HFFc6 (cell line): ENCODE measurements around the gene SLX4. TPM values are rescaled to one million over a fixed set of nuclear protein-coding genes. Genes with fewer than 3 reads are reported as not detected.

ENCODE experiments used
- DNase-seq: peaks from one replicate; pipeline ENCODE4 v3.0.0-alpha.2; 2018
- H3K27ac Mint-ChIP-seq: 2 replicates; pipeline ENCODE4 v1.8.0; 2020; ENCODE audit warnings: mild to moderate bottlenecking, mixed read lengths
- H3K27me3 Mint-ChIP-seq: 2 replicates; pipeline ENCODE4 v1.8.0; 2021; ENCODE audit warnings: mild to moderate bottlenecking, moderate library complexity, mixed read lengths; ENCODE audit not compliant: insufficient read depth
- H3K36me3 Mint-ChIP-seq: 2 replicates; pipeline ENCODE4 v1.8.0; 2021; ENCODE audit warnings: low read depth, mixed read lengths
- H3K4me1 Mint-ChIP-seq: 2 replicates; pipeline ENCODE4 v1.8.0; 2020; ENCODE audit warnings: low read depth, mixed read lengths
- H3K4me3 Mint-ChIP-seq: 2 replicates; pipeline ENCODE4 v1.8.0; 2020; ENCODE audit warnings: mild to moderate bottlenecking, moderate library complexity, mixed read lengths
- H3K9me3 Mint-ChIP-seq: 2 replicates; pipeline ENCODE4 v1.8.0; 2020; ENCODE audit warnings: mild to moderate bottlenecking, mixed read lengths
- CTCF ChIP-seq: fragments of 200-600 bp; sonication (generic); IDR thresholded peaks from 2 replicates; pipeline ENCODE4 v1.5.0; 2021; ENCODE audit warnings: antibody characterized with exemption, mild to moderate bottlenecking
- total RNA-seq, 6 experiments: library from RNA; stranded (reverse); fragmentation: NEBNext Ultra II Directional; extraction: Animal tissue kit (Norgen Biotek cat#: 25700); gene quantifications; 2 replicates in 1 of 6; 3 replicates in 5 of 6; pipeline ENCODE4 v1.2.3, GENCODE V29; 2021

SLX4 gene
- total RNA-seq, 6 experiments from 2014 or later: 6.8 to 8.2 (median 7.2) TPM

GRCh38 chr16:3589441-3589921, 21.9 kb downstream of the SLX4 start:
- no peaks in the 10 kb centered on the region for H3K9me3 Mint-ChIP-seq
- no peaks in the 10 kb centered on the region for H3K4me1 Mint-ChIP-seq
- no peaks in the 10 kb centered on the region for H3K27me3 Mint-ChIP-seq
- H3K36me3 Mint-ChIP-seq: peaks cover 27% of the 10 kb centered on the region
- no peak for DNase-seq
- no peak overlapping the region for H3K4me3 Mint-ChIP-seq
- H3K27ac Mint-ChIP-seq: no peak overlapping the region
- TF ChIP-seq CTCF: no peak

- TF ChIP-seq CTCF: no peak
- H3K4me3 Mint-ChIP-seq: no peak overlapping the region
- peaks cover 23% of the 10 kb centered on the region for H3K36me3 Mint-ChIP-seq
- no peaks in the 10 kb centered on the region for H3K9me3 Mint-ChIP-seq
- no peaks in the 10 kb centered on the region for H3K27me3 Mint-ChIP-seq
- no peaks in the 10 kb centered on the region for H3K4me1 Mint-ChIP-seq
- H3K27ac Mint-ChIP-seq: no peak overlapping the region
- no peak for DNase-seq
Observed at GRCh38 chr16:3589001-3589400, 22.4 kb downstream of the SLX4 start.

- no peaks in the 10 kb centered on the region for H3K4me1 Mint-ChIP-seq
Observed at GRCh38 chr16:3587547-3588110, 23.8 kb downstream of the SLX4 start.

GRCh38 chr16:3584412-3584811, 27.0 kb downstream of the SLX4 start:
- Mint-ChIP-seq H3K4me1 (peaks cover 11% of the 10 kb centered on the region), H3K27me3 (no peaks in the 10 kb centered on the region), H3K9me3 (no peaks in the 10 kb centered on the region), H3K27ac (no peak overlapping the region), H3K36me3 (peaks cover 8% of the 10 kb centered on the region; the same call in 1 of the 2 replicates), H3K4me3 (no peak overlapping the region)
- TF ChIP-seq CTCF: no peak
- DNase-seq: no peak

More at GRCh38 chr16:3587547-3588110, 23.8 kb downstream of the SLX4 start:
- Mint-ChIP-seq H3K4me3 (no peak overlapping the region), H3K27ac (no peak overlapping the region), H3K27me3 (no peaks in the 10 kb centered on the region), H3K36me3 (peaks cover 22% of the 10 kb centered on the region), H3K9me3 (no peaks in the 10 kb centered on the region)
- no peak for DNase-seq
- no peak for TF ChIP-seq CTCF

- Mint-ChIP-seq H3K9me3 (no peaks in the 10 kb centered on the region), H3K27me3 (no peaks in the 10 kb centered on the region), H3K4me3 (no peak overlapping the region), H3K4me1 (peaks cover 11% of the 10 kb centered on the region), H3K27ac (no peak overlapping the region), H3K36me3 (0 out of 2 replicates have a peak, but pooled peaks cover 3% of the 10 kb centered on the region)
- TF ChIP-seq CTCF: no peak
- DNase-seq: no peak
Observed at GRCh38 chr16:3583303-3584038, 27.9 kb downstream of the SLX4 start.
